ENCODE measurements around the gene MX2.

GRCh38 chr21:41349126-41349525 lies 12.7 kb upstream of the MX2 start:
- TF ChIP-seq CTCF (IDR thresholded peaks at IDR 0.05; ENCODE audit: low read depth, low read length, poor library complexity, severe bottlenecking) (no peak), EZH2phosphoT487 (IDR thresholded peaks at IDR 0.05; ENCODE audit: borderline replicate concordance, low read length) (no peak)

All from DOHH2 (cell line).